Measurements from ENCODE around the gene SEMA3E. TPM values are rescaled to one million over a fixed set of nuclear protein-coding genes. Genes with fewer than 3 reads are reported as not detected.
"Not testable (repeated sequence)": the region's sequence is repeated elsewhere in the genome, so short reads cannot be mapped to it uniquely, and the experiment has no call there.

SEMA3E gene
- total RNA-seq, 2 donors from 2014 or later, result 0.21 to 1.1 TPM

DNA sequence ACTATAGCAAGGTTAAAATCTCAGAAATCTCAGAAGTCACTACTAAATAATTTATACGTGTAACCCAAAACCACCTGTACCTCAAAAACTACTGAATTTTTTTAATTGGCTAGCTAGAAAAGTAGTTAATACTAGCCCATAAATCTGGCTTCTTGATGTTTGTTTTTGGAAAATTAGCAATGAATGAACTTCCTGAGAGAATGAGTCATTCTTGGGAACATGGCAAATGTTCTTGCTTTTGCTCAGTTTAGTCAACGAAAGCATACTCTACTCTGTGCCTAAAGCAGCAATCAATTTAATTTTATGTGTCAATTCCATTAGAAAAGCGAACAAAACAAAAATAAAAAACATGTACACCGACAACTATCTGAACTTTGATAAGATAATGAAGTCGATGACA is 69.2 kb downstream of the SEMA3E start:
- intact Hi-C loops (cut with DNase I), result no loop called here
- DNase-seq, result no peak
- no peak for ATAC-seq

DNA sequence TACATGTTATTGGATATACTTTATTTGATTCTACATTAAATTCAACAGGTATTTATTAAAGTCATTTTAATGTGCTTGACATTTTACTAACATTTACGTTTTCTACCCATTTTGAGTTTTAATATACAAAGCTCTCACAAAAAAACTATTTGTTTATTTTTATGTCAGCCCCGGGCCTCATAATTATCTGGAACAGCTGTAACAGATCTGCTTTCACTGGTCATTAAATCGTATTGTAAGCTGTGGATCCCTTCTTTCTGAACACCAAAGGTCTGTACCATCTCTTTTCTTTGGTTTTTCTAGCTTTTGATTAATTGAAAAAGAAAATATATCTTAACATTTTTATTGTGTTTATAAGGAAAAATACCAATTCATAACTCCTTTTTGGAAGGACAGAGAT is 73.5 kb downstream of the SEMA3E start:
- intact Hi-C loops (cut with DNase I), result no loop called here
- DNase-seq, result no peak
- ATAC-seq, result no peak

DNA sequence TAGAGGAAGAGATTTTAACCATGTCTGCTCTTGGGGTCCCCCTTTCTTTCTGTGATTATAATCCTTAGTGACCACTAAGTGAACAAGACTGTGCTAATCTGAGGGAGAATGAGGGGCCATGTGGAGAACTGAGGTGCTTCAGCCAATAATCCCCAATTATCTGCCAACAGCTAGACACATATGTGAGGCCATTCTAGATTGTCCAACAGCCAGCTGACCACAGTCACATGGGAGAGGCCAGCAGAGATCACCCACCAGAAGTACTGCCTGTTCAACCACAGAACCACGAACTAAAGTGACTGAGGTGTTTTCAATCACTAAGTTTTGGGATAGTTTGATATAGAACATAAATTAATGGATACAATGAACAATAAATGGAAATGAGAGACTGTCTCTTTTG is 74.3 kb downstream of the SEMA3E start:
- intact Hi-C loops (cut with DNase I), result no loop called here
- ATAC-seq (no peak), DNase-seq (no peak)

DNA sequence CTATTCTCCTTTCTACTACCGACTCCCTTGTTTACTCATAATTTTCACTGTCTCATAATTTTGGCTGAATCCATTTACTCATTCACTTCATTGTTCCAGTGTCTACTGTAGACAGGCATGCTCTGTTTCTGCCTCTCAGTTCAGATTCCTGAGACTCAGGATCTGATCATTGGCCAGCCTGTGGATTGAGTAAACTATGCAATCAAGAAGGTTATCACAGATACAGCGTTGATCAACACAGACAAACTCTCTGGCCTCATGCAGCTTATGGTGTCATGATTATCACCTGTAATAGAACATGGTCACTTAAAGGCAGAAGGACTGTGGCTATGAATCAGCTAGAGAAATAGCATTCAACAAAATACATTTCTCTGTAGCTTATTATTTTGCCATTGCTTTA is 86.0 kb downstream of the SEMA3E start:
- DNase-seq (no peak), ATAC-seq (no peak)
- intact Hi-C loops (cut with DNase I), result no loop called here

DNA sequence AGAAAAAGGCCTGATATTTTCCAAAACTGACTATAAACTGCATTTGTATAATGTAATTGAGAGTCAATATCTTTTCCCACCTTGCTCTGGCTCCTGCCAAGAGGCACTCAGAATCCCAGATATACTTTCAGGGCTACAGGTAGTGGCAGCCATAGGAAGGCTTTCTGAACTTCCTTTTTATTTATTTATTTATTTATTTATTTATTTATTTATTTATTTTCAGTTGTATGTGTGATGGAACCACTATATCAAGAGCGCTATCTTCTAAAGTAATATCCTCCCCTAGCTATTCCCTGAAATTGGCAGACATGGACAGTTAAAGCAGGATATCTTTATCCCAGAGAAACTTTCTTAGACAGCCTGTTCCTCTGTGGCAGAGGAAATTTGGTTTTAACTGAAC is 86.7 kb downstream of the SEMA3E start:
- intact Hi-C loops (cut with DNase I), result no loop called here
- ATAC-seq (no peak), DNase-seq (no peak)

DNA sequence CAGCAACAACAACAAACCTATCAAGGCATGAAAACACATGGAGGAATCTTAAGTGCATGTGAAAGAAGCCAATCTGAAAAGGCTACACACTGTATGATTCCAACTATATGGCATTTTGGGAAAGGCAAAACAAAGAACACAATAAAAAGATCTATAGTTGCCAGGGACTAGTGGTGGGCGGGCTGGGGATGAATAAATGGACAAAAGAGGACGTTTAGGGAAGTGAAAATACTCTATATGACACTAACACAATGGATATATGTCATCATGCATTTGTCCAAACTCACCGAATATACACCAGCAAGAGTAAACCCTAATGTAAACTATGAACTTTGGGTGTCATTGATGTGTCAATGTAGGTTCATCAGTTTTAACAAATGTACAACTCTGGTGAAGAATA is 89.1 kb downstream of the SEMA3E start:
- intact Hi-C loops (cut with DNase I), result no loop called here
- no peak for ATAC-seq
- DNase-seq, result no peak

DNA sequence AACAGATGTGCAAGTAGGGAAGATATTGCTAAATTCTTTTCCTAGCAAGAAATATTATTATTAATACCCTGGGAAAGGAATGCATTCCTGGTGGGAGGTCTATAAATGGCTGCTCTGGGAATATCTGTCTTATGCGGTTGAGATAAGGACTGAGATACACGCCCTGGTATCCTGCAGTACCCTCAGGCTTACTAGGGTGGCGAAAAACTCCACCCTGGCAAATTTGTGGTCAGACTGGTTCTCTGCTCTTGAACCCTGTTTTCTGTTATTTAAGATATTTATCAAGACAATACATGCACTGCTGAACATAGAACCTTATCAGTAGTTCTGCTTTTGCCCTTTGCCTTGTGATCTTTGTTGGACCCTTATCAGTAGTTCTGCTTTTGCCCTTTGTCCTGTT is 96.4 kb downstream of the SEMA3E start:
- intact Hi-C loops (cut with DNase I); ATAC-seq; DNase-seq: not testable (repeated sequence)

DNA sequence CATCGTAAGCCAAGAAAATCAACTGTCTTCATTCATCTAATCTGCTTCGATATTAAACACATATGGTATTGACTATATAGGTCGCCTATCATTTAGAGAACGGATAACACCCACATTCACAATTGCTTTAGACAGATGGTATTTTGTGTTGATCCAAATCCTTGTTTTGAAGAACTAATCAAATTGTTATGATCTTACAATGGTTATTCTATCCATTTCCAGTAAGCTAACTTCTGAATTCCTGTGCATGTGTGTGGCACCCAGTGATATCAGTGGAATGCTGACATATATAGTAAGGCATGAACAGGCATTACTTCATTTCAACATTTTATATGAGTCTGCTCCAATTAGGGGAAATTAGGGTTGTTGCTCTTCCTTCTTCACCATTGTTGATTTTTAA is 98.8 kb downstream of the SEMA3E start:
- DNase-seq, result no peak
- intact Hi-C loops (cut with DNase I), result no loop called here
- no peak for ATAC-seq

DNA sequence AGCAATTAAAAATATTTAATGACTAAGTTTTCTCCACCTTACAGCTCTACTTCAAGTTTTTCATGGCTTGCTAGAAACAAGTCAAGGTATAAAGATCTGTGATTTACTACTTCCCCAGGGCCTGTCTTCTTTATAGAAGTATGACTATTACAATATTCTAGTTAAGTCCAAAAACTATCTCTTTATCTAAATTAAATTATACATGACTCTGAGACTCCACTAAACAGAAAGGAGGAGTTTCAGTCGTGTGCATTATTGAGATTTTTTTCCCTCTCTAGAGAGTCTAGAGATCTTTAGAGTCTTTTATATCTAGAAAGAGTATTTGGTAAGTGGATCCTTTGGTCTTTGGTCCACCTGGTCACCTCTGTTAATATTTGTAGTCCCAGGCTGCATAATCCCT is 100.7 kb downstream of the SEMA3E start:
- no peak for DNase-seq
- ATAC-seq, result no peak
- intact Hi-C loops (cut with DNase I), result no loop called here

DNA sequence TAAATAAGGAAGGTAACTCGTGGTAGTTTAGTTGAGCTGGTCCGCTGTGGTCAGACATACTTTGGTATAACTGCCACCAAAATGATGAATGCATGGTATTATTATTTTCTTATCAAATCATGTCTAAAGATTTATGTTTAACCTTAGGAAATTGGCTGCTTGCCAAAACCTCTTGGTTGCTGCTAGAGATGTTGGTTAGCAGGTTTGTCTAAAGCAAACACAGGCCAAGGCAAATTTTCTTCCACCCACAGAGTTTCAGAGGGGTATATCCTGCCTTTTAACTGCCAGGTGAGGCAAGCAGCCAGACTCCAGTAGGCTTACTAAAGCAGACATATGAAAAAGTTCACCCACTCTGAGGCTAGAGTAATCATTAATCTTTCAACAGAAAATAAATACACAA is 101.4 kb downstream of the SEMA3E start:
- DNase-seq (no peak), ATAC-seq (no peak)
- intact Hi-C loops (cut with DNase I), result no loop called here

DNA sequence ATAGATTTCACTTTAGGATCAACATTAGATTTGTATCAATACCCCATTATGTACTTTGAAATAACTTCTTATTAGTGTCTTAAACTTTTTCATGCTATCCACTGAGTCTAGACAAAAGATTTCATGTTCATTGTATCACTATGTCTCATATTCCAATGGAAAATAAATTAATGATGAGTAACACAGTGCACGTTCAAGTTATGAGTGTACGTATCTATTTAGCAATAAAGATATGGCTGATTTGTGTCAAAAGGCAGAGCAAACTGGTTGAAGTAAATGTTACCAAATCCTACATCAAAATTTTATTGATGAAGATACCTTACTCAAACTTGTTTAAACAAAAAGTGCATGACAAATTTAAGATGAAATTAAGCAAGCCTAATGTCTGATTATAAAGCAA is 102.4 kb downstream of the SEMA3E start:
- intact Hi-C loops (cut with DNase I), result no loop called here
- no peak for DNase-seq
- ATAC-seq, result no peak

DNA sequence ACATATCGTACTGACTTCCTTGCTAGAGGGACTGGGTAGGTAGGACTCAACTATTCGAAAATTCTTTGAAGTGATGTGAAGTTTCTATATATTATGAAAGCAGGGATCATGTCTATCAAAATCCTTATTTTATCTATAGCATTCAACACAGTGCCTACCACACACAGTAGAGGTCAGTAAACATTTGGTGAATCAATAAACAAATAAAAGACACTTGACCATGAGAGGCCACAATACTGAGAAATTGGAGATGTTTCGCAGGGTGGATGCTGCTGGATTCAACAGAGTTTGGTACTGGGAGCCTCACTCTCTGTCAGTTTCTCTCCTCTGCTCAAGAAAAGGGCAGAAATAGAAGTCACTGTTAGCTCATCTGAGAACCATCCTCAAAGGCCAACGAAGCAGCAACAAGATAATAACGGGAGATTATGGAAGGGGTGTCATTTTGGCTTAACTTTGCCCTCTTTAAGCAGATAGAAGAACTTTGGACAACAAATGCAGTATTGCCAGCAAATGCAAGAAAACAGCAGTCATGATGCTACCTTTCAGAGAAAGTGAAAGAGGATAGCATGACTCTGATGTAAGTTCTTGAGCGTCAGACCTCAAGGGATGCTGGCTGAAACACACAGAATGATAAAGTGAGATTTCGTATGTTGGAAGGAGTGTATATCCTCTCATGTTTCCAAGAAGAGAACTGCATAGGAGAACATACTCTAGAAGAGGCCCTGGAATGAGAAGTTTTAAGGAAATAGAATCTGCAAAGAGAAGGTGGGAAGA is 107.6 kb downstream of the SEMA3E start:
- intact Hi-C loops (cut with DNase I), result no loop called here
- DNase-seq, result no peak
- ATAC-seq, result no peak

DNA sequence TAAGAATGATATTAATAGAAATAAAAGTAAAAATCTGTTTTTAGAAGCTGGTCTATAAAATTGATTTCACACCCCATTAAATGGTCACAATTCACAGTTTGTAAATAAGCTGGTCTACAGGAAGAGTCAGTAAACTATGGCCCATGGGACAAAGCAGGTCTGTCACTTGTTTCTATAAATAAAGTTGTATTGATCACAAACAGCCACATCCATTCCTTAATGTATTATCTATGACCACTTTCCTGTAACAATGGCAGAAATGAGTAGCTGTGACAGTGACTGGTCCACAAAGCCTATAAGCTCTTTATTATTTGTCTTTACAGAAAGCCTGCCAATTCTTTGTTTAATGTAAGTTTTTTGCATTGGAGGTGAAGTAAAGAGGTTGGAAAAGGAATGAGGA is 114.5 kb downstream of the SEMA3E start:
- no peak for DNase-seq
- intact Hi-C loops (cut with DNase I), result no loop called here

DNA sequence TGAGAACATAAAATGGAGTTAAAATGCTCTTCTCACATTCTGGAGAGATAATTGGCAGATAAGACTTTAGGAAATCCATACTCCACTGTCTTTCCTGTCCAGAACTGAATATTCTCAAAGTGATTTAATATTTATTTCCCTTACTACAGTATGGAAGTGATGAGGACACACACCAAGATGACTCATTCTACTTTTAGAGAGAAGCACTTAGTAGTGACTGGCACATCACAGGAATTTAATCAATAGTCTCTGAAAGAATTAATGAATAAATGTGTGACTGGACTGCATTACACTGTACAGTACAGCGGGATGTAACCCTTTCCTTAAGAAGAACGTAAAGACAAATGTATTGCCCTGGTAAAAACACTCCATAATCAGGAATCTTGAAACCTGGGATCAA is 116.7 kb downstream of the SEMA3E start:
- ATAC-seq, result no peak
- intact Hi-C loops (cut with DNase I), result no loop called here

More for the DNA sequence above, 114.5 kb downstream of the SEMA3E start:
- no peak for ATAC-seq

DNA sequence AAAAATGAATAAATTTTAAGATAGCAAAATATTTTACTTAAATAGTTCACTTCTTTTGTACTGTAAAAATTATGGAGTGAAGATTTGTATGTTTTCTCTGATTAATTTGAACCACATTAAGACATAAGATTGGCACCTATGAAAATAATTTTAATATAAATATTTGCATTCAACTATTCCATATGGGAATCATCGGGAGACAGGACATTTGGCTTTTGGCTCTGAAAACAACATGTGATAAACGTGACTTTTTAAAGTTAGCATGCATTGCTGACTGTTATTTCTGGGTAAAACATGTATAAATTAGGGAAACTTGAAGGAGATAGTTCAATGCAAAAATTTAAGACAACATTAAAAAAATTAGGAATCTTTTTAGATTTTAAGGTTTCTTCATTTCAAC is 117.2 kb downstream of the SEMA3E start:
- ATAC-seq, result no peak
- intact Hi-C loops (cut with DNase I), result no loop called here

More for the DNA sequence above, 116.7 kb downstream of the SEMA3E start:
- no peak for DNase-seq

DNA sequence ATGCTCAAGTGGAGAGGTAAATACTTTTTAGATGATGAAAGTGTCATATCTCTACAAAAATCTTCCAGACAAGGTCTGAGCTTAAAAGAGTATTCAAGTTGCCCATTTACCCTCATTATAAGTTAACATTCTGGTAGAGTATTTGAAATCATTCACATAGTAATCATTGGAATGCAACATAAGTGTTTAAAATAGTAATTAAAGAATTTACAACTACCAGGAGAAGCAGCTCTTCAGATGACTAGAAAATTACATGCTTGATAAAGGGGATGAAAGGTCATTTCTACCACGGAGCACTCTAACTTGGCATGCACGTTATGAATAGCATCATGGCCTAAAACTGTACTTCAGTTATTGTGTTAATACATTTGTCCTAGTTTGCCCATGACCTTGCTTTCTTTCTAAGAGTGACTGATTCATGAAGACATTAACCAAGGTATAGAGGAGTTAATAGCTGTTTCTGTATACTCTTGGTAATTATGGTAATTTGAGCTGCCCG is 120.0 kb downstream of the SEMA3E start:
- DNase-seq (no peak), ATAC-seq (no peak)
- intact Hi-C loops (cut with DNase I), result no loop called here

More for the DNA sequence above, 117.2 kb downstream of the SEMA3E start:
- DNase-seq, result no peak

DNA sequence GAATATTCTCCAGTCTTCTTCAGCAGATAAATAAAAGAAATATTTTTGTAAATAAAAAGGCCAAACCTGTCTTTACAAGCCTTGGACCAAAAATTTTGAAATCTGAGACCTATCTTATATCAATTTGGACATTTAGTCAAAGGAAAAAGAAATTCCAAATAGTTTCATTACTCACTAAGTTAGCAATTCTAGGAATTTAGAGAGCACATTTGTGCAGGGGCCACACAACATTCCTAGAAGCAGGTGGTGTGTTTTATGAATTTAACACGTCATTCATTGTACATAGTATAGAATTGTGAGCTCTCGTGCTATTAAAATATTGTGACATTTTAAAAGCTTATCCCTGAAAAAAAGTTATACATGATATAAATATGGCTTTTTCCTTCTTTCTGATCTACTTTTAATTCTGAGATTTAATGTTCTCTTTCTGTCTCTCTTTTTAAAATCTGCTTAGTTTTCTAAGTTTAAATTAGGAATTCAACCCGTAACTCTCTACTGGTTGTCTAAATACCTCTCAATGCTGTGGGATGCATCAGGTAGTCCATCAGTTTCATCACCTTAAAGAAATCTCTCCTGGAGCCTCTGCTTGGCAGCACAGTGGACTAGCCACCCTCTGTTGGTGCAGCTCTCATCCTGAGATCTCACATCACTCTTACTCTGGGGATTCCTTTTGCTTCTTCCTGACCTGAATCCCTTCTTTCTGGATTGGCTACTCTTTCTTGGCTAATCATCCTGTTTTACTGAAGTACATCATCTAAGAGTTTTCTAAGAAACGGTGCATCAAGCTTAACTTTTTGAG is 124.5 kb downstream of the SEMA3E start:
- DNase-seq (no peak), ATAC-seq (no peak)
- intact Hi-C loops (cut with DNase I), result no loop called here

DNA sequence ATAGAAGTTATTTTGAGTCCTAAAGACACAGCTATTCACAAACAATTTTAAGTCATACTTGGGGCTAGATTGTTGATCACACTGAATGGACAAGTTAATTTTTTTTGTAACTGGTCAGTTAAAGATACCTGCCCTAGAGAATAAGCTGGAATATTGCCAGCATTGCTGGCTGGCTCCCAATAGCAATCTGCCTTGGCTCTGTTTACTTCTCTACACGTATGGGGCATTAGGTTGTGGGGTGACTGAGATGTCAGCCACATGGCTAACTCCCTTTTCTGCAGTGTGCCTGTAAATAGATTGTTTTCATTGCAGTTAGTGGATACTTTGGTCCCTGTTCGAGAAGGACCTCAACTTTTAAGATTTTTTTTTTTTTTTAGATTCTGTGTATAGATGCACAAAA is 128.2 kb downstream of the SEMA3E start:
- ATAC-seq (no peak), DNase-seq (no peak)
- intact Hi-C loops (cut with DNase I), result no loop called here

DNA sequence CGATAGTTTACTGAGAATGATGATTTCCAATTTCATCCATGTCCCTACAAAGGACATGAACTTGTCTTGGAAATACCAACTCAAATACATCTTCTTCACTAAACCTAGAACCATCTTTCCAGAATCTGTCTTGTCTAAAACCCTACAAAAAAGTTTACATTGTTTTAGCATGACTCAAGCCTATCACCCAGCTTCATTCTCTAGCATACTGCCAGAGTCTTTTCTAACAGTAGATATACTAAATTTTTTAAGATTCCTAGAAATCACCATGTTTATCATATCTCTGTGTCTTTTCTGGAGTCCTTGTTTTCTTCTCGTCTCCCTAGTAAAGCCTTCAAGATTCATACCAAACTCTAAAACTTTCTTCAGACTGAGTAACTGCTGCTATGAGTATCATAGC is 129.7 kb downstream of the SEMA3E start:
- DNase-seq (no peak), ATAC-seq (no peak)
- intact Hi-C loops (cut with DNase I), result no loop called here

DNA sequence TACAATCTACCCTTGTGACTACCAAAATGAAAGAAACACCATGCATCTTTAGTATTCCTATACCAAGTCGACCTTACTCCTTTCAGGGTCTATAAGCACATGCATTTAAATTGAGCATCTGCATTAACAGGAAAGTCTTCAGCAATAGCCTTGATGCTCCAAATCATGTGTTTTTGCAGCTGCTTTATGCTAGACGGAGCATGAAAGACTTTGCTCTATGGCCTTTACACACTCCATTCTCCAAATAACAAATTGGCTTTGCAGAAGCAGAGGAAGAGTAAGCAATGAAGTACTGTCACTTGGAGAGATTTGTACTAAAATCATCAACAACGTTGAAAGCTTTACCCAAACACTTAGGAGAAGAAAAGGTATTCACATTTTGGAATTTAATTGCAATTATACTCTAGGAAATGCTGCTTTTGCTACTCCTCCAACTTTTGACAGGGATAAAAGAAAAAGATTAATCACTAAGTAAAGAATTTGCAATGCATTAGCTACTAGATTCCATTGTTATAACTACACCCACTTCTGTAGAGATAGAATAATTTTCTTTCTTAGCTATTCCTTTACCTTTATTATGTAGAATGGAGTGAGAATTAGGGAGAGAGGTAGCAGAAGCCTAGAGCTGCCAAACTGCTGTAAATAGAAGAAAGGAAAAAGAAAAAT is 131.8 kb downstream of the SEMA3E start:
- DNase-seq (no peak), ATAC-seq (no peak)
- intact Hi-C loops (cut with DNase I), result no loop called here
